Smooth muscle cell (in vitro differentiated cells): Measurements from ENCODE around the gene BMPR1B. TPM values are rescaled to one million over a fixed set of nuclear protein-coding genes. Genes with fewer than 3 reads are reported as not detected.

Experiments
- DNase-seq: peaks from one replicate; lab custom pipeline; 2025; ENCODE audit not compliant: unreplicated experiment; lab: John Stamatoyannopoulos, UW
- H2AFZ ChIP-seq: fragments of 200-600 bp; sonication (generic); 2 replicates; pipeline ENCODE4 v1.6.0; 2016; ENCODE audit warnings: antibody characterized with exemption, low read depth, mild to moderate bottlenecking
- H3F3A ChIP-seq: fragments of 200-600 bp; sonication (generic); 2 replicates; pipeline ENCODE4 v1.6.0; 2017; ENCODE audit warnings: antibody characterized with exemption, low read depth
- H3K27ac ChIP-seq: fragments of 200-600 bp; sonication (generic); 2 replicates; pipeline ENCODE4 v1.5.1; 2016; ENCODE audit warnings: low read depth, mild to moderate bottlenecking
- H3K27me3 ChIP-seq: fragments of 200-600 bp; sonication (generic); 2 replicates; pipeline ENCODE4 v1.6.1; 2016; ENCODE audit warnings: low read depth, mild to moderate bottlenecking
- H3K36me3 ChIP-seq: fragments of 200-600 bp; sonication (generic); 2 replicates; pipeline ENCODE4 v1.5.1; 2016; ENCODE audit warnings: low read depth
- H3K4me1 ChIP-seq: fragments of 200-600 bp; sonication (generic); 2 replicates; pipeline ENCODE4 v1.5.1; 2016; ENCODE audit warnings: low read depth
- H3K4me2 ChIP-seq: fragments of 200-600 bp; sonication (generic); 2 replicates; pipeline ENCODE4 v1.6.0; 2016; ENCODE audit warnings: mild to moderate bottlenecking
- H3K4me3 ChIP-seq: fragments of 200-600 bp; sonication (generic); 2 replicates; pipeline ENCODE4 v1.5.1; 2016; ENCODE audit warnings: mild to moderate bottlenecking
- H3K79me2 ChIP-seq: fragments of 200-600 bp; sonication (generic); 2 replicates; pipeline ENCODE4 v1.6.0; 2016; ENCODE audit warnings: low read depth, mild to moderate bottlenecking
- H3K9ac ChIP-seq: fragments of 200-600 bp; sonication (generic); 2 replicates; pipeline ENCODE4 v1.6.0; 2016; ENCODE audit warnings: low read depth
- H3K9me3 ChIP-seq: fragments of 200-600 bp; sonication (generic); replicated peaks from 2 replicates; pipeline ENCODE4 v1.5.1; 2016; ENCODE audit warnings: low read depth
- H4K20me1 ChIP-seq: fragments of 200-600 bp; sonication (generic); 2 replicates; pipeline ENCODE4 v1.6.0; 2016; ENCODE audit warnings: low read depth
- WGBS: methylation state at CpG from one replicate; pipeline ENCODE4 v1.1.7; 2016; ENCODE audit warnings: low lambda C conversion rate; 5-methylcytosine and 5-hydroxymethylcytosine counted together
- polyA plus RNA-seq: library from polyadenylated mRNA; unstranded; fragments of >200 nt; fragmentation: Nextera tagmentation; extraction: Ambion mirVana; gene quantifications from 2 replicates; pipeline ENCODE4 v1.2.1, GENCODE V29; 2016
- total RNA-seq: library from RNA; depleted of rRNA; stranded (reverse); fragments of >200 nt; gene quantifications from 2 replicates; pipeline ENCODE4 v1.2.3, GENCODE V29; 2014
- TF ChIP-seq, protein P1 (sequence below): fragments of 200-600 bp; sonication (generic); IDR thresholded peaks from 2 replicates; pipeline ENCODE4 v1.5.1; 2017; ENCODE audit warnings: borderline replicate concordance, mild to moderate bottlenecking, antibody characterized with exemption; ENCODE audit not compliant: insufficient read depth, poor library complexity, severe bottlenecking

The BMPR1B gene
- total and polyA plus RNA-seq, 2 experiments from 2014 or later: 0.03 to 1.2 TPM

DNA sequence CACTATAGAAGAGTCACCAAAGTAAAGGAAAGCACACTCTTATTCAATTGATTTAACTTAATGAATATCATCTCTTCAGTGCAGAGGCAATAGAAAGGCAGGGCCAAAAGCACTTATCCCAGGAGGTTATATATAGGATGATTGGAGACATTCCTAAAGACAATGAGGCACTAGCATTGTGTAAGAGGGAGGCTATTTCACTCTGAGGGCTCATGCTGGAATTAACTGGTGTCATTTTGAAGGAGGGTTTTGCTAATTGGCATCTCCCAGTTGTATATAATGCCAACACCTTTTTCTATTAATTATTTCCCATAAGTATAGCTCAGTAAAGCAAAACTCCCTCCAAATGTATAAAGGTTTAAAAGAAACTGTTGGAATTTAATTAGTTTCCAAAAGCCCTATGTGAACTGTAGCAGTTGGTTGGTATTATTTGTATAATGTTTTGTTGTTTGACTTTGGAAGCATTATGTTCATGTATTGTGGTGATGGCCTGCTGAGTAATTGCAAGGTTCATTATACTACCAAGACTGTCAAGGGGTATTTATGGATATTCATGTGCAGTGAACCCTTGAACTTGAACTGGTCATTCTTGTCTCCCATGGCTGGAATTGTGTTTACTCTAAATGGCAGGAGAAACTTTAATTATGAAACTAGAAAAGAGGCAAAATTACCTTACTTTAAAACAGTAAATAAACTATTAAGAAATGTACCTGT lies 270.3 kb downstream of the BMPR1B start:
- DNase-seq: no peak
- no peaks in the 10 kb centered on the region for H3K36me3 ChIP-seq
- no peak overlapping the region for H3K4me3 ChIP-seq
- H3K27ac ChIP-seq: no peak overlapping the region
- H2AFZ ChIP-seq: no peak overlapping the region
- H3K4me2 ChIP-seq: no peak overlapping the region
- no peaks in the 10 kb centered on the region for H3K79me2 ChIP-seq
- H3K9me3 ChIP-seq: no peaks in the 10 kb centered on the region
- no peaks in the 10 kb centered on the region for H3K27me3 ChIP-seq
- H3K4me1 ChIP-seq: no peaks in the 10 kb centered on the region
- H3K9ac ChIP-seq: no peak overlapping the region
- H3F3A ChIP-seq: no peaks in the 10 kb centered on the region
- no peaks in the 10 kb centered on the region for H4K20me1 ChIP-seq
- TF ChIP-seq, protein P1, sequence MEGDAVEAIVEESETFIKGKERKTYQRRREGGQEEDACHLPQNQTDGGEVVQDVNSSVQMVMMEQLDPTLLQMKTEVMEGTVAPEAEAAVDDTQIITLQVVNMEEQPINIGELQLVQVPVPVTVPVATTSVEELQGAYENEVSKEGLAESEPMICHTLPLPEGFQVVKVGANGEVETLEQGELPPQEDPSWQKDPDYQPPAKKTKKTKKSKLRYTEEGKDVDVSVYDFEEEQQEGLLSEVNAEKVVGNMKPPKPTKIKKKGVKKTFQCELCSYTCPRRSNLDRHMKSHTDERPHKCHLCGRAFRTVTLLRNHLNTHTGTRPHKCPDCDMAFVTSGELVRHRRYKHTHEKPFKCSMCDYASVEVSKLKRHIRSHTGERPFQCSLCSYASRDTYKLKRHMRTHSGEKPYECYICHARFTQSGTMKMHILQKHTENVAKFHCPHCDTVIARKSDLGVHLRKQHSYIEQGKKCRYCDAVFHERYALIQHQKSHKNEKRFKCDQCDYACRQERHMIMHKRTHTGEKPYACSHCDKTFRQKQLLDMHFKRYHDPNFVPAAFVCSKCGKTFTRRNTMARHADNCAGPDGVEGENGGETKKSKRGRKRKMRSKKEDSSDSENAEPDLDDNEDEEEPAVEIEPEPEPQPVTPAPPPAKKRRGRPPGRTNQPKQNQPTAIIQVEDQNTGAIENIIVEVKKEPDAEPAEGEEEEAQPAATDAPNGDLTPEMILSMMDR: no peak

GRCh38 chr4:95038791-95039190 lies 281.0 kb downstream of the BMPR1B start:
- Histone ChIP-seq H4K20me1 (no peaks in the 10 kb centered on the region), H3K9ac (no peak overlapping the region), H3K79me2 (no peaks in the 10 kb centered on the region), H3K9me3 (no peaks in the 10 kb centered on the region), H3K4me3 (no peak overlapping the region), H3F3A (no peaks in the 10 kb centered on the region), H3K4me2 (no peak overlapping the region), H3K4me1 (peaks cover 4% of the 10 kb centered on the region), H3K27ac (no peak overlapping the region), H2AFZ (no peak overlapping the region), H3K36me3 (no peaks in the 10 kb centered on the region), H3K27me3 (no peaks in the 10 kb centered on the region)
- DNase-seq: no peak
- WGBS: 98% methylated on average over 4 of the region's 4 CpGs
- TF ChIP-seq, protein P1: no peak

- no peak overlapping the region for H3K27ac ChIP-seq
- peak overlapping the region; percentile 49 for H2AFZ ChIP-seq
- peaks cover 24% of the 10 kb centered on the region for H3K4me1 ChIP-seq
- TF ChIP-seq, protein P1: no peak
- no peak for DNase-seq
- peak overlapping the region; percentile 62 for H3K4me2 ChIP-seq
- H3K4me3 ChIP-seq: no peak overlapping the region
- no peaks in the 10 kb centered on the region for H3K36me3 ChIP-seq
- no peaks in the 10 kb centered on the region for H4K20me1 ChIP-seq
- H3F3A ChIP-seq: no peaks in the 10 kb centered on the region
- H3K9me3 ChIP-seq: no peaks in the 10 kb centered on the region
- WGBS: 17% methylated on average over 5 of the region's 5 CpGs
- H3K27me3 ChIP-seq: no peaks in the 10 kb centered on the region
- no peak overlapping the region for H3K9ac ChIP-seq
- no peaks in the 10 kb centered on the region for H3K79me2 ChIP-seq
Observed at GRCh38 chr4:95044324-95044837, 286.6 kb downstream of the BMPR1B start.

- H3K27ac ChIP-seq: no peak overlapping the region
- H3K27me3 ChIP-seq: no peaks in the 10 kb centered on the region
- H2AFZ ChIP-seq: no peak overlapping the region
- no peak overlapping the region for H3K4me3 ChIP-seq
- no peak for DNase-seq
- no peak overlapping the region for H3K9ac ChIP-seq
- no peaks in the 10 kb centered on the region for H3F3A ChIP-seq
- H3K36me3 ChIP-seq: no peaks in the 10 kb centered on the region
- H3K4me2 ChIP-seq: peak overlapping the region; percentile 62
- H4K20me1 ChIP-seq: no peaks in the 10 kb centered on the region
- H3K9me3 ChIP-seq: no peaks in the 10 kb centered on the region
- TF ChIP-seq, protein P1: no peak
- H3K4me1 ChIP-seq: peaks cover 24% of the 10 kb centered on the region
- H3K79me2 ChIP-seq: no peaks in the 10 kb centered on the region
- 14% methylated on average over 3 of the region's 3 CpGs for WGBS
Observed at GRCh38 chr4:95045429-95045828, 287.7 kb downstream of the BMPR1B start.
